GM12892 (cell line): Measurements from ENCODE around the gene SCG5.
A peak's percentile ranks its signal among the peaks of the same experiment; 100 is the strongest.

Source experiments
- DNase-seq: peaks from one replicate; pipeline ENCODE4 v3.0.0; 2011; ENCODE audit not compliant: insufficient read length
- FAIRE-seq: peaks from 2 replicates; lab custom pipeline; 2011; peaks lifted over from hg19 to GRCh38; lab: Jason Lieb, UNC
- POLR2A ChIP-seq: IDR thresholded peaks from 2 replicates; pipeline ENCODE4 v1.6.1; 2011; ENCODE audit warnings: low read depth, low read length, control low read depth
- POLR2AphosphoS5 ChIP-seq: IDR thresholded peaks from 2 replicates; pipeline ENCODE4 v1.6.1; 2011; ENCODE audit warnings: low read depth, low read length, control low read depth
- TAF1 ChIP-seq: IDR thresholded peaks from 2 replicates; pipeline ENCODE4 v1.6.1; 2011; ENCODE audit warnings: low read depth, mild to moderate bottlenecking, control low read depth, low read length, borderline replicate concordance

The SCG5 gene

GRCh38 chr15:32700501-32701150 is 59.1 kb downstream of the SCG5 start:
- no peak for DNase-seq
- no peak for TF ChIP-seq TAF1
- no peak for TF ChIP-seq POLR2A
- TF ChIP-seq POLR2AphosphoS5: no peak
- no peak for FAIRE-seq

- TF ChIP-seq POLR2AphosphoS5: no peak
- TF ChIP-seq POLR2A: no peak
- no peak for TF ChIP-seq TAF1
- DNase-seq (no peak), FAIRE-seq (no peak)
Measured at GRCh38 chr15:32701863-32702262, 60.4 kb downstream of the SCG5 start.

GRCh38 chr15:32704395-32704981 is 63.0 kb downstream of the SCG5 start:
- FAIRE-seq (no peak), DNase-seq (no peak)
- TF ChIP-seq TAF1 (no peak), POLR2A (no peak), POLR2AphosphoS5 (no peak)

- no peak for TF ChIP-seq POLR2AphosphoS5
- TF ChIP-seq POLR2A: no peak
- TF ChIP-seq TAF1: no peak
- FAIRE-seq (no peak), DNase-seq (no peak)
Measured at GRCh38 chr15:32705446-32705845, 63.9 kb downstream of the SCG5 start.

- TF ChIP-seq POLR2A (no peak), TAF1 (no peak), POLR2AphosphoS5 (no peak)
- DNase-seq: no peak
- no peak for FAIRE-seq
Measured at GRCh38 chr15:32706704-32707103, 65.2 kb downstream of the SCG5 start.

GRCh38 chr15:32707436-32707835 is 65.9 kb downstream of the SCG5 start:
- TF ChIP-seq POLR2A: no peak
- no peak for FAIRE-seq
- no peak for DNase-seq

GRCh38 chr15:32709295-32710033 is 68.0 kb downstream of the SCG5 start:
- DNase-seq: no peak
- FAIRE-seq: no peak
- no peak for TF ChIP-seq POLR2A
- no peak for TF ChIP-seq TAF1
- no peak for TF ChIP-seq POLR2AphosphoS5

- no peak for FAIRE-seq
- TF ChIP-seq POLR2A (no peak), POLR2AphosphoS5 (no peak), TAF1 (no peak)
- no peak for DNase-seq
Measured at GRCh38 chr15:32715276-32715675, 73.8 kb downstream of the SCG5 start.

- FAIRE-seq (no peak), DNase-seq (no peak)
- TF ChIP-seq POLR2A (no peak), TAF1 (no peak), POLR2AphosphoS5 (no peak)
Measured at GRCh38 chr15:32716216-32716914, 74.9 kb downstream of the SCG5 start.

GRCh38 chr15:32716915-32717425 is 75.5 kb downstream of the SCG5 start:
- FAIRE-seq (peak; percentile 81), DNase-seq (no peak)
- TF ChIP-seq TAF1: no peak
- no peak for TF ChIP-seq POLR2A
- no peak for TF ChIP-seq POLR2AphosphoS5

- DNase-seq: no peak
- no peak for FAIRE-seq
- TF ChIP-seq TAF1: no peak
- no peak for TF ChIP-seq POLR2AphosphoS5
- TF ChIP-seq POLR2A: no peak
Measured at GRCh38 chr15:32717426-32718226, 76.1 kb downstream of the SCG5 start, which contains the start of gene GREM1. GREM1 (plus strand) TSS chr15:32718004; CDS start chr15:32730691, 12,687 bp downstream.
